Astrocyte (in vitro differentiated cells and primary cell): ENCODE measurements around the gene DLGAP5. TPM values are rescaled to one million over a fixed set of nuclear protein-coding genes. Genes with fewer than 3 reads are reported as not detected.

Experiments
- DNase-seq: peaks from one replicate; pipeline ENCODE4 v3.0.0-alpha.2; 2010; ENCODE audit warnings: low read depth
- FAIRE-seq: peaks from 2 replicates; lab custom pipeline; 2011; peaks lifted over from hg19 to GRCh38; lab: Jason Lieb, UNC
- H2AFZ ChIP-seq: 2 replicates; pipeline ENCODE4 v1.6.0; 2012; ENCODE audit warnings: low read depth, low read length, inconsistent platforms
- H3K27ac ChIP-seq: 2 replicates; pipeline ENCODE4 v1.5.1; 2011; ENCODE audit warnings: low read depth, low read length, inconsistent platforms
- H3K27me3 ChIP-seq: 2 replicates; pipeline ENCODE4 v1.6.0; 2011; ENCODE audit warnings: low read length, inconsistent platforms; ENCODE audit not compliant: insufficient read depth
- H3K36me3 ChIP-seq: 2 replicates; pipeline ENCODE4 v1.5.1; 2011; ENCODE audit warnings: low read length, inconsistent platforms; ENCODE audit not compliant: insufficient read depth
- H3K4me1 ChIP-seq: 2 replicates; pipeline ENCODE4 v1.5.1; 2011; ENCODE audit warnings: low read length, inconsistent platforms; ENCODE audit not compliant: insufficient read depth
- H3K4me2 ChIP-seq: 2 replicates; pipeline ENCODE4 v1.6.0; 2012; ENCODE audit warnings: low read length, inconsistent platforms
- H3K4me3 ChIP-seq: 2 replicates; pipeline ENCODE4 v1.5.1; 2011; ENCODE audit warnings: low read depth, mild to moderate bottlenecking, low read length, inconsistent platforms; ENCODE audit not compliant: insufficient read depth
- H3K79me2 ChIP-seq: 2 replicates; pipeline ENCODE4 v1.6.0; 2012; ENCODE audit warnings: mild to moderate bottlenecking, low read length, inconsistent platforms; ENCODE audit not compliant: insufficient read depth
- H3K9ac ChIP-seq: 2 replicates; pipeline ENCODE4 v1.6.0; 2012; ENCODE audit warnings: mild to moderate bottlenecking, low read length, inconsistent platforms
- H3K9me3 ChIP-seq: 2 replicates; pipeline ENCODE4 v1.5.1; 2012; ENCODE audit warnings: low read depth, mild to moderate bottlenecking, low read length, inconsistent platforms; ENCODE audit not compliant: insufficient read depth
- H4K20me1 ChIP-seq: 2 replicates; pipeline ENCODE4 v1.6.0; 2012; ENCODE audit warnings: low read length, inconsistent platforms; ENCODE audit not compliant: insufficient read depth
- H3K27ac Mint-ChIP-seq: one replicate; pipeline ENCODE4 v1.8.0; 2021; ENCODE audit warnings: mild to moderate bottlenecking, mixed read lengths; ENCODE audit not compliant: unreplicated experiment
- H3K27me3 Mint-ChIP-seq: one replicate; pipeline ENCODE4 v1.8.0; 2021; ENCODE audit warnings: low read depth, mixed read lengths; ENCODE audit not compliant: unreplicated experiment
- H3K36me3 Mint-ChIP-seq: one replicate; pipeline ENCODE4 v1.8.0; 2021; ENCODE audit warnings: low read depth, mixed read lengths; ENCODE audit not compliant: unreplicated experiment
- H3K4me1 Mint-ChIP-seq: one replicate; pipeline ENCODE4 v1.8.0; 2021; ENCODE audit warnings: low read depth, mixed read lengths; ENCODE audit not compliant: unreplicated experiment
- H3K4me3 Mint-ChIP-seq: one replicate; pipeline ENCODE4 v1.8.0; 2021; ENCODE audit warnings: mild to moderate bottlenecking, moderate library complexity, mixed read lengths; ENCODE audit not compliant: unreplicated experiment
- H3K9me3 Mint-ChIP-seq: one replicate; pipeline ENCODE4 v1.8.0; 2021; ENCODE audit warnings: mild to moderate bottlenecking, mixed read lengths; ENCODE audit not compliant: unreplicated experiment
- EZH2 ChIP-seq: IDR thresholded peaks from 2 replicates; pipeline ENCODE4 v1.6.1; 2012; ENCODE audit warnings: mild to moderate bottlenecking, low read length, inconsistent platforms; ENCODE audit not compliant: insufficient read depth
- total RNA-seq: library from RNA; stranded (reverse); gene quantifications from 2 replicates; pipeline ENCODE4 v1.2.1, GENCODE V29; 2021
- TF ChIP-seq, protein P1 (sequence below): IDR thresholded peaks from 2 replicates; pipeline ENCODE4 v1.5.1; 2011; ENCODE audit warnings: low read depth, mild to moderate bottlenecking, inconsistent platforms, low read length, moderate library complexity; ENCODE audit not compliant: insufficient read depth

DLGAP5 gene
- total RNA-seq, 1 donor from 2014 or later = 5.4 TPM

GRCh38 chr14:55136885-55137786, 54.2 kb downstream of the DLGAP5 start:
- peak overlapping the region; percentile 50 for H3K27ac Mint-ChIP-seq
- H2AFZ ChIP-seq = peak overlapping the region; percentile 70

DNA sequence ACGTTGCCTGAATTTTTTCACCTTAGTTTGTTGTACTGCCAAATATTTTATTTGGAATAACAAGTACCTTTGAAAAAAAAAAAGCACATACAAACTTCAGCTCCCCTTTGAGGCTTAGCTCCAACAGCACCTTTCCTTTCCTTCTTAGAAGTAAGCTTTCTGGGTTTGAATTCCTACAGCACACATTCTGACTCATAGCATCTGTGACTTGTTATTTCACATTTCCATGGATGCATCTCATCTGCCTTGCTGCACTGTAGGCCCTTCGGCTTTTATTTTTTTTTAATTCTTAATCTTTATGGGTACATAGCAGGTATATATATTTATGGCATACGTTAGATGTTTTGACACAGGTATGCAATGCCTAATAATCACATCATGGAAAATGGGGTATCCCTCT, 55.1 kb downstream of the DLGAP5 start:
- Mint-ChIP-seq H3K27me3 (no peaks in the 10 kb centered on the region), H3K36me3 (peaks cover 11% of the 10 kb centered on the region), H3K4me1 (peaks cover 7% of the 10 kb centered on the region), H3K4me3 (no peak overlapping the region), H3K27ac (no peak overlapping the region), H3K9me3 (no peaks in the 10 kb centered on the region)
- H4K20me1 ChIP-seq = peaks cover 20% of the 10 kb centered on the region
- H3K4me3 ChIP-seq = no peak overlapping the region
- peaks cover 21% of the 10 kb centered on the region for H3K36me3 ChIP-seq
- no peaks in the 10 kb centered on the region for H3K27me3 ChIP-seq
- no peak overlapping the region for H2AFZ ChIP-seq
- H3K4me2 ChIP-seq = peak overlapping the region; percentile 40
- DNase-seq (peak; percentile 72), FAIRE-seq (no peak)
- H3K27ac ChIP-seq = peak overlapping the region; percentile 53
- peaks cover 24% of the 10 kb centered on the region for H3K4me1 ChIP-seq
- TF ChIP-seq EZH2 = no peak
- TF ChIP-seq, protein P1, sequence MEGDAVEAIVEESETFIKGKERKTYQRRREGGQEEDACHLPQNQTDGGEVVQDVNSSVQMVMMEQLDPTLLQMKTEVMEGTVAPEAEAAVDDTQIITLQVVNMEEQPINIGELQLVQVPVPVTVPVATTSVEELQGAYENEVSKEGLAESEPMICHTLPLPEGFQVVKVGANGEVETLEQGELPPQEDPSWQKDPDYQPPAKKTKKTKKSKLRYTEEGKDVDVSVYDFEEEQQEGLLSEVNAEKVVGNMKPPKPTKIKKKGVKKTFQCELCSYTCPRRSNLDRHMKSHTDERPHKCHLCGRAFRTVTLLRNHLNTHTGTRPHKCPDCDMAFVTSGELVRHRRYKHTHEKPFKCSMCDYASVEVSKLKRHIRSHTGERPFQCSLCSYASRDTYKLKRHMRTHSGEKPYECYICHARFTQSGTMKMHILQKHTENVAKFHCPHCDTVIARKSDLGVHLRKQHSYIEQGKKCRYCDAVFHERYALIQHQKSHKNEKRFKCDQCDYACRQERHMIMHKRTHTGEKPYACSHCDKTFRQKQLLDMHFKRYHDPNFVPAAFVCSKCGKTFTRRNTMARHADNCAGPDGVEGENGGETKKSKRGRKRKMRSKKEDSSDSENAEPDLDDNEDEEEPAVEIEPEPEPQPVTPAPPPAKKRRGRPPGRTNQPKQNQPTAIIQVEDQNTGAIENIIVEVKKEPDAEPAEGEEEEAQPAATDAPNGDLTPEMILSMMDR = no peak
- peak overlapping the region; percentile 26 for H3K9ac ChIP-seq
- no peaks in the 10 kb centered on the region for H3K9me3 ChIP-seq
- H3K79me2 ChIP-seq = peaks cover 64% of the 10 kb centered on the region

More at GRCh38 chr14:55136885-55137786, 54.2 kb downstream of the DLGAP5 start:
- H3K27me3 Mint-ChIP-seq = no peaks in the 10 kb centered on the region
- DNase-seq (peak; percentile 87), FAIRE-seq (no peak)
- peaks cover 30% of the 10 kb centered on the region for H3K36me3 ChIP-seq
- H4K20me1 ChIP-seq = peaks cover 11% of the 10 kb centered on the region
- H3K9ac ChIP-seq = peak overlapping the region; percentile 69
- peaks cover 55% of the 10 kb centered on the region for H3K79me2 ChIP-seq
- peaks cover 10% of the 10 kb centered on the region for H3K36me3 Mint-ChIP-seq
- H3K9me3 Mint-ChIP-seq = no peaks in the 10 kb centered on the region
- no peaks in the 10 kb centered on the region for H3K27me3 ChIP-seq
- no peak overlapping the region for H3K4me3 Mint-ChIP-seq
- H3K4me3 ChIP-seq = peak overlapping the region; percentile 26
- no peak for TF ChIP-seq EZH2
- TF ChIP-seq, protein P1 = no peak
- peaks cover 21% of the 10 kb centered on the region for H3K4me1 ChIP-seq
- peak overlapping the region; percentile 76 for H3K27ac ChIP-seq
- H3K4me1 Mint-ChIP-seq = peaks cover 7% of the 10 kb centered on the region
- H3K4me2 ChIP-seq = peak overlapping the region; percentile 77
- H3K9me3 ChIP-seq = no peaks in the 10 kb centered on the region
